GM10266 (cell line): ENCODE measurements around the gene CAPN2.

Source experiments
- DNase-seq: peaks from one replicate; pipeline ENCODE4 v3.0.0; 2012; ENCODE audit errors: extremely low spot score
- TF ChIP-seq, protein P1 (sequence below): IDR thresholded peaks from 2 replicates; pipeline ENCODE4 v1.5.1; 2012; ENCODE audit warnings: mild to moderate bottlenecking, low read depth; ENCODE audit not compliant: control insufficient read depth, insufficient read depth; ENCODE audit errors: missing control alignments

The CAPN2 gene

DNA sequence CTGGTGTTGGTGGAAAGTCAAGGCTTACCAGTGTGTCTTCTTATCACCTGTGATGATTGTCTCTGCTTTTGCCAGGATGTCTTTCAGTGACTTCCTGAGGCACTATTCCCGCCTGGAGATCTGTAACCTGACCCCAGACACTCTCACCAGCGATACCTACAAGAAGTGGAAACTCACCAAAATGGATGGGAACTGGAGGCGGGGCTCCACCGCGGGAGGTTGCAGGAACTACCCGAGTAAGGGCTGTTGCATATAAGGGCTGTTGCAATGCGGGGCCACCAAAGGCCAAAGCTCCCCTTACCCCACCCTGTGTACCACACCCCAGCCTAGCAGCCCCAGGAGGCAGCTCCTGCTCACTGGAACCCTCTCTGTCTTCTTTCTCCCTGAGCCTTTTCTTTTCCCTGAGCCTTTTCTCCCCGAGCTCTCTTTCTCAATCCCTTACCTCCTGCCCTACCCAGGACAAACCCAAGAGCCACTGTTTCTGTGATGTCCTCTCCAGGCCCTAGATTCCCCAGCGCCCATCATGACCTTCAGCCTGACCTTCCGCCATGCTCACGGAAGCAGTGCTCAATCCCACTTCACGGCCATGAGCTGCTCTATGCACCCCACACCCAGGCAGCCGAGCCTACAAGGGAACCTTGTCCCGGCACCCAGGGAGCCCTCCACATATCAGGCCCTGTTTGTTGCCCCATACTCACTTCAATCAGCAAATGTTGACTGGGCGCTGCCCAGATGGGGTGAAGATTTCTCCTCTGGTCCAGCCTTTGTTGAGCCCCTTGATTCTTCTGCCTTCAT is 40.6 kb downstream of the CAPN2 start:
- TF ChIP-seq, protein P1, sequence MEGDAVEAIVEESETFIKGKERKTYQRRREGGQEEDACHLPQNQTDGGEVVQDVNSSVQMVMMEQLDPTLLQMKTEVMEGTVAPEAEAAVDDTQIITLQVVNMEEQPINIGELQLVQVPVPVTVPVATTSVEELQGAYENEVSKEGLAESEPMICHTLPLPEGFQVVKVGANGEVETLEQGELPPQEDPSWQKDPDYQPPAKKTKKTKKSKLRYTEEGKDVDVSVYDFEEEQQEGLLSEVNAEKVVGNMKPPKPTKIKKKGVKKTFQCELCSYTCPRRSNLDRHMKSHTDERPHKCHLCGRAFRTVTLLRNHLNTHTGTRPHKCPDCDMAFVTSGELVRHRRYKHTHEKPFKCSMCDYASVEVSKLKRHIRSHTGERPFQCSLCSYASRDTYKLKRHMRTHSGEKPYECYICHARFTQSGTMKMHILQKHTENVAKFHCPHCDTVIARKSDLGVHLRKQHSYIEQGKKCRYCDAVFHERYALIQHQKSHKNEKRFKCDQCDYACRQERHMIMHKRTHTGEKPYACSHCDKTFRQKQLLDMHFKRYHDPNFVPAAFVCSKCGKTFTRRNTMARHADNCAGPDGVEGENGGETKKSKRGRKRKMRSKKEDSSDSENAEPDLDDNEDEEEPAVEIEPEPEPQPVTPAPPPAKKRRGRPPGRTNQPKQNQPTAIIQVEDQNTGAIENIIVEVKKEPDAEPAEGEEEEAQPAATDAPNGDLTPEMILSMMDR, result no peak
- no peak for DNase-seq

DNA sequence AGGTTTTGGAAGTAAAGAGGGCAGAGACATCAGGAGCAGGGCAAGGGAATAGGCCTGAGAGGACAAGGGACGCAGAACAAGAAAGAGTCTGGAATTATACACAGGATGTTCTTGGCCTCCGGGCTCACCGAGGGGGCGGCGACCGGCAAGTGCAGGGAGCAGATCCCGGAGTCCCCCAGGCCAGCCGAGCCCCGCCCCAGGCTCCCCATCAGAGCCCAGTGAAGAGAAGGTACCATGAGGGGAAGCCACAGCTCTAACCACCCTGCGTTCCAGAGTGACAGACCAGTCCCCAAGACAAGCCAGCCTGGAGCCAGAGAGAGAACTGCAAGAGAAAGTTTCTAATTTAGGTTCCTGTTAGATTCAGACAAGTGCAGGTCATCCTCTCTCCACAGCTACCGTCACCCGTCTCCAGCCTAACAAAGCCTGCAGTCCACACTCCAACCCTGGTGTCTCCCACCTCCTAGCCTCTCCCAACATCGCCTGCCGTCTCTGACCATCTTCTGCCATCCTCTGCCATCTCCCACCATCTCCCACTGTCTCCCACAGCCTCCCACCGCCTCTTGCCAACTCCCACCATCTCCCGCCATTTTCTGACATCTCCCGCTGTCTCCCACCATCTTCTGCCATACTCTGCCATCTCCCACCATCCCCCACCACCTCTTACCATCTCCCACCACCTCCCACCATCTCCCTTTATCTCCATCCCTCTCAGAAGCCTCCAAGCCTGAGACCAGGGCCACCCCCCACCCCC is 42.5 kb downstream of the CAPN2 start:
- DNase-seq, result no peak
- TF ChIP-seq, protein P1, result no peak

DNA sequence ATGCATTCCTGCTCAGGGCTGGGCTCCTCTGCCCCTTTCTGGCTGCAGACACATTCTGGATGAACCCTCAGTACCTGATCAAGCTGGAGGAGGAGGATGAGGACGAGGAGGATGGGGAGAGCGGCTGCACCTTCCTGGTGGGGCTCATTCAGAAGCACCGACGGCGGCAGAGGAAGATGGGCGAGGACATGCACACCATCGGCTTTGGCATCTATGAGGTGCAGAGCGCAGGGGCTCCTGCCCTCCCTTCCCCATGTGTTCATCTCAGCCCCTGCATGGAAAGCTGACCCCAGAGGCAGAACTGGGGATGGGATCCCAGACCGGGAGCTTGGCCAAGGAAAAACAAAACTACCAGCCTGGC is 43.1 kb downstream of the CAPN2 start:
- DNase-seq, result no peak
- TF ChIP-seq, protein P1, result no peak

DNA sequence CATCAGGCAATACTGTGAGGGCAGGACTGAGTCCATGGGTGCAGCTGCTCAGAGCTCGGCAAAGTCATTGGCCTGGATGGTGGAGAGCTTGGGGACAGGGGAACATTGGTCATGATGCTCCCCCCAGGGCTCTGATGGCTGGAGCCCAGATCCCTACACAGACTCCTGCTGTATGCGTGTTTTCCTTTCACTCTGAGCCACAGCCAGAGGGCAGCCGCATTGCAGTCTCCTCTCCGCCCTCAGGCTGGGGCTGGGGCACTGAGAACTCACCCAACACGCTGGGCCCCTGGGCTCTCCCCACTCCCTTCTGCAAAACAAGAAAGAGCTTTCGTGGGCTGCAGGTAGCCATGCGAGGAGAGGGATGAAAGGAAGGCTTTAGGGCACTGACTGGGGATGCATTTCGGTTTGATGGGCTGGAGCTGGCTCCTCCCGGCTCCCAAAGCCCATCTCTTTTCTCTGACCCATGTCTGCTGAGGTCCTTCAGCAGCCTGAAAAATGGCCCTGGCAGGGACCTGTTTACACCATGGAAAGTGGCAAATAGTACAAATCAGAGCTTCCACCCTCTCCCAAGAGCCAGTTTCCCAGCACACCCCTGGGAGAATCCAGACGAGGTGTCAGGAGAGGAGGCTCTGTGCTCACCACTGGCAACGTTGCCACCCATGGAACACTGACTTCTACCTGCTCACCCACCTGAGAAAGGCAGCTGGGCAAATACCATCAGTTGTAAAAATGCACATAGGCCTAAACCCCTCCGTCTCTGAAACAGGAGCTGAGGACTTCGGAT is 43.8 kb downstream of the CAPN2 start:
- DNase-seq, result no peak
- TF ChIP-seq, protein P1, result no peak

DNA sequence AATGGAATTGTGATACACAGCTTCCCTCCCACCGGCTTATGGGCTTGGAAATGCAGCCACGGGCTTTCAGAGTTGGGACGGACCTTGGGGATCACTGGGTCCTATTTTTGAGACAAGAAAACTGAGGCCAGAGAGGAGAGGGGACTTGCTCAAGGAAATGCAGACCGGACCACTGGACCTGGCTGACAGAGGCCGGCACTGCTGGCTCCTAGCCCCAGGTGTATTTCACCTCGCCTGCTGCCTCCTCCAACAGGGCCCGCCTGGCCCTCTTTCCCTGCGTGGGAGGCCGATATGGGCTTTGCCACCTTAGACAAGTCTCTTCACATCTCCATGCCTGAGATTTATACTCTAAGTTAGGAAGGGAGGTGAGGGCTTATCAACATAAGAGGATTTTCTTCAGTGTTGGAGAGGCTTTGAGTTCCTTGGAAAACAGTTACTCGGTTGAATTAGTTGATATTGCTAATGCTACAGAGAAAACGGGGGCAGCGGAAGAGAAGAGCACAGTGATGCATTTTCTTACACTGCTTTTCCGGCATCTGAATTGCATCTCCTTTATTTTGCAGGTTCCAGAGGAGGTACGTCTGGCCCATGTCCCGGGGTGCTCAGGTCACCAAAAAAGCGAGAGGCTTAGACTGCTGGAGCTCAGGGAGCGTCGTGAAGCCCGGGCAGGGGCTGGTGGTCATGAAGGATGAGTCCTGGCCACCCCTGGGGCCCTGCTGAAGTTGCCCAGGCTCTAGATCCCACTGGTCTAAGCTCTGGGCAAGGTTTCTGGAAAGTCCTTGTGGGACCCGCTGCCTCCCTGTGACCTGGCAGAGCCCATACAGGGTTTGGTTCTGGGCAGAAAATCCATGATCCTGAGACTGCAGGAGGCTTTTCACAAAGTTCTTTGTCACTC is 44.7 kb downstream of the CAPN2 start:
- DNase-seq, result no peak
- TF ChIP-seq, protein P1, result no peak

DNA sequence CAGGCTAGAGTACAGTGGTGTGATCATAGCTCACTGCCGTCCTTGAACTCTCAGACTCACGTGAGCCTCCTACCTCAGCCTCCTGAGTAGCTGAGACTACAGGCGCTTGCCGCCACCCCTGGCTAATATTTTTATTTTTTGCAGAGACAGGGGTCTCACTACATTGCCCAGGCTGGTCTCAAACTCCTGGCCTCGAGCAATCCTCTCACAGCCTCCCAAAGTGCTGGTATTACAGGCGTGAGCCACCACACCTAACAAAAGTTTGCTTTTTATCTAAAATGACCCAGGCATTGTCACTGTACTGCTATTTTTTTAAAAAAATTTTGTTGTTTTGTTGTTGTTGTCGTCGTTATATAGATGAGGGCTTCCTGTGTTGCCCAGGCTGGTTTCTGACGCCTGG is 46.4 kb downstream of the CAPN2 start:
- TF ChIP-seq, protein P1, result no peak

More for the DNA sequence above, 46.4 kb downstream of the CAPN2 start:
- DNase-seq, result no peak
